Daoy (cell line): ENCODE results near the gene COX5B. TPM values are rescaled to one million over a fixed set of nuclear protein-coding genes. Genes with fewer than 3 reads are reported as not detected.
"Not testable (repeated sequence)": the region's sequence is repeated elsewhere in the genome, so short reads cannot be mapped to it uniquely, and the experiment has no call there.

Experiments
- DNase-seq: peaks from one replicate; pipeline ENCODE4 v3.0.0-alpha.2; 2015; ENCODE audit warnings: low read depth
- total RNA-seq: library from RNA; depleted of rRNA; stranded (reverse); fragments of >200 nt; shearing (Covaris generic); gene quantifications from 2 replicates; pipeline ENCODE4 v1.2.3, GENCODE V29; 2014

Gene COX5B
- total RNA-seq, 1 experiment from 2014 or later = 380 TPM

DNA sequence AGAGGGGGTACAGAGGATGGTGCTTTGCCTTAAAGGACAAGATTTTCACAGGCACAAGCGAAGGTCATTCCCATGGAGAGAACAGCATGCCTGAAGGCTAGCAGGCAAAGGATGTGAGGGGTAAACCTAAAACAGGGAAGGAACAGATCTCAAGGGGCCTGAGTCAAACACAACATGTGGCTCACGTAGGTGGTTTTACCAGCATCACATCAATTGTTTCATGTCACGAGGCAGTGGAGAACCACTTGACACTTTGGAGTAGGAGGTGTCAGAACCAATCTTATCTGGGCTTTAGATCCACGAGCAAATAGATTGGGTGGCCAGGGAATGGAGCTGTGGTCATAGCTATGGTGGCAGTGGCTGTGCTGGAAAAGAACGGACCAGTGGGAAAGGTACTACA lies 8.4 kb downstream of the COX5B start:
- no peak for DNase-seq

DNA sequence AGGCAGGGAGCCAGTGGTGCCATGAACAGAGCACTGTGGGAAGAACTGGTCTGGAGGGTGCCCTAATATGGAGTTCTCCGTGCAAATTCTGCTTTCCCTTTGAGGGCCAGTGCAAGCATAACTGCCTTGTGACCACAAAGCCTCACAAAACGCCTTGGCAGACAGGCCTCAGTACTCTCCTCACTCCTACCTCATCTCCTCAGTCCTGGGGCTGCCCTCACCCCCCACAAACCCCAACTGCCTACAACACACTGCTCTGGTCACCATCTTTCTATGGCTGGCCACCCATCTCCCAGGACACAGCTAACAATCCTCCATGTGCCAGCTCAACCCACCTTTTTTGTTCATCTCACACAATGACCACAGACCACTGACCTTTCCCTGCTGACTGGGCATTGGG lies 8.9 kb downstream of the COX5B start:
- no peak for DNase-seq

DNA sequence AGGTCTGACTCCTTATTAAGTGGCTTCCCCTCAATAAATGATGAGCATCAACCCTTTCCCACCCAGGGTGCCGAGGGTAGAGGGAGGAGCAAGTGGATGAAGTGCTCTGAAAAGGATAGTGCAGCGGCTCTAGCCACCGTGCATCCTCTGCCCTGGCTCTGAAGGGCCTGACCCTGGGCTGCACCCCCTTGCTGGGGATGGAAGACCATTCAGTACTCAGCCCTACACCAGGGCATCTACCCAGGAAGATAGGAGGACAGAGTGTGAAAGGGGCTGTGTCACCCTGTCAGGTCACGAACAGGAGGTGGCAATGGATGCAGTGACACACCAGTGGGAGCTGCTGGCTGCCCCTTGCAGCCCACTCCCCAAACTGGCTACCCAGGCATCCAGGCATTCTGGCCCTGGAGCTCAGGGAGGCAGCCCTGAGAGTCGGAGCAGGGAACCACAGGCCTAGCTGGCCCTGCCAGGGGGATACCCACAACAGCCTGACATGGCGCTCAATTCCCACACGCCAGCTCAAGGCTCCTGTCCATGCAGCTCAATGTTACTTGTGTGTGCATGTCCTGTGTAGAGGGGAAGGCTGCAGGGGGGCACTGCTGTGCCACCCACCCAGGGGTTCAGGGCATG lies 10.4 kb downstream of the COX5B start:
- DNase-seq = no peak

DNA sequence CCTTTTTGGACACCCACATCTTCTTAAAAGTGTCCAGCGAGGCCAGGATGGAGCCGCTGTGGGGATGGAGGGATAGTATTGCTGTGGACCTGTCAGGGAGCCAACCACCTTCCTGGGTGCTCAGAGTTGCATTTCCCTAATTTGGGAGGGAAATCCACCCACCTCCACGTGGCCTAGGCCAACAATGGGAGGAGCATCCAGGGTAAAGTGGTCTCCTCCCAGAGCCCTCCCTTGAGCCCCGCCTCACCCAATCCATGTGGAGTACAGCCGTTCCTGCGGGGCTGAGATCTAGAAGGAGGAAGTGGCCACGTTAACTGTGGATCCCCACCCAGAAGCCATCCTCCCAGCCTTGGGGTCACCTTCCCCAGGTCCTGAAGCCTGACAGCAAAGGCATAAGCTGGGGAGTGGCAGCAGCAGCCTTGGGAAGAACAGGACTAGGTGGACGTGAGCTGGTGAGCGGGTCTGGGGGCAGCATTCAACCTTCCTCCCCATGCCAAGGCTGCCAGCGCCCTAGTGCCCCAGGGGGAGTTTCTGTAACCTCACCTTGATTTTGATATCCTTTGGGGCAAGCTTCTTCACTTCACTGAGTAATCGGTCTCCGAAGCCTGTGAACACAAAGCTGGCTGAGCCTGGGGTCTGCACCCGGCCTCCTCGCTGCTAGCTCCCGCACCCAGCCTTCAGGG lies 11.2 kb downstream of the COX5B start:
- no peak for DNase-seq

DNA sequence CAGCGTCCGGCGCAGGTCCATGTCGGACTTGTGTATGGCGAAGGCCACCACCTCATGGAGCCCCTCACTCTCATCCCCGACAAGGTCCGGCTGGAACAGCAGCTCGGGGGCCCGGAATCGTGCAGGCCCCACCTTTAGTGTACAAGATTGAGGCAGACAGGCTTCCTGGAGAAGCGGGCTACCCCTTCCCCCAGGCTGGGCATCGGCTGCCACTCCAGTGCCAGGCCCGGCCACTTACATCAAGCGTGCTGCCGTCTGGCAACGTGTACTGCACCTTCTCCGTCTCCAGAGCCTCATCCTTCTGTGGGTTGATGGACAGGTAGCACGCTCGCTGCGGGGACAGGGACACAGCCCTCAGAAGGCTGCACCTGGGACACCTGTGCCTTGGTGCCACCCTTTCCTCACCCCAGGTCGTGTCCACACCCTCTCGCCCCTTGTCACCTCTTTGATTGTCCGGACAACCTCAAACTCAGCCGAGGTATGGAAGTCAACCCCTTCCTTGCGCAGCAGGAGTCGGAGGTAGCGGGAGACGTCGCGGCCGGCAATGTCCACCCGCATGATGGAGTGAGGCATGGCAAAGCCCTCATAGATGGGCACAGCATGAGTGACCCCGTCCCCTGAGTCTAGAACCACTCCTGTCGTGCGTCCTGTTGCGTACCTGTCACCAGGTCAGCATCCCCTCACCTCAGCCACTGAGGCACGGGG lies 12.3 kb downstream of the COX5B start:
- no peak for DNase-seq

DNA sequence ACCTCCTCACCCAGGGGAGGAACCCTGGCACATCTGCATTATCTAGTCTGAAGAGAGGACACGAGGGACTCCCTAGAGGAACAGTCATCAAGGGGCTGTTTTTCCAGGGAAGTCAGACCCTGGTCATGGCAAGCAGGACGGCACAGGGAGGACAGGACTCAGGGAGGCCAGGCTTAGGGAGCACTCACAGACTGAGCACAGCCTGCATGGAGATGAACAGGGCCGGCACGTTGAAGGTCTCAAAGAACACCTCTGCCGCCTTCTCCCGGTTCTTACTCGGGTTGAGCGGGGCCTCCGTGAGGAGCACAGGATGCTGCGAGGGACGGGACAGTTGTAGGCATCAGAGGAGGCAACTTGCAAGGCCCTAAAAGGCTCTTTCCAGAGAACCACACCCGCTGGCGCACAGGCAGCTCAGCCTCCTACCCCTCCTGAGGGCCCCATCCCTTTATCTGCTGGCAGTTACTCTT lies 12.9 kb downstream of the COX5B start:
- DNase-seq = no peak

DNA sequence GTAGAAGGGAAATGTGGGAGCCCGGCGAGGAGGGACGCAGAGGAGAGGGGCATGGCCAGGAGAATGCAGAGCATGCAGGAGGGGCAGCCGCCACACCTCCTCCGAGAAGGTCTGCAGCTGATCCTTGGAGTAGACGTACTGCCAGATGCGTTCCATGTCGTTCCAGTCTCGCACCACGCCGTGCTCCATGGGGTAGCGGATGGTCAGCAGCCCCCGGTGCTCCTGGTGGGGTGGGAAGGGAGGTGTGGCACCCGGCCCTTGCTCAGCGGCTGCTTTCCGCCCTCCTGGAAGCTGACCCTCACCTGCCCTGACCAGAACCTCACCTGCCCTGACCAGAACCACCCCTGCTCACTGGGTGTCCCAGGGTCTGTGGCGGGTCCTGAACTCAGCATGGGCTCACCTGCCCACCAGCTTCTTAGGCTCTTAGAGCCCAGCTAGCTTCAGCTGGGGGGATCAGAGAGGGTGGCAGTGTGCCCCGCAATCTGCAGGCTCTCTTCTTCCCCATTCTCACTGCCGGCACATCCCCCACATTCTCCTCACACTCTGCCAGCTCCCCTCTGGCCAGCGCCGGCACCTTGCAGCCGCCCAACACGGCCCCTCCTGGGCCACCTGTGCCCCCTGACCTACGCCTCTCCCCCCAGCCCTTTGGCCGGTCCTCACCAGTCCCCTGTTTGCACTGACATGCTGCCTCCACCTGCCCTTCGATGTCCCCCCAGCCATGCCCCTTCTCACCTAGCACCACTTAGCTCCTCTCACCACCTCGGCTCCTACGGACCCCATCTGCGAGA lies 13.6 kb downstream of the COX5B start:
- DNase-seq = no peak

DNA sequence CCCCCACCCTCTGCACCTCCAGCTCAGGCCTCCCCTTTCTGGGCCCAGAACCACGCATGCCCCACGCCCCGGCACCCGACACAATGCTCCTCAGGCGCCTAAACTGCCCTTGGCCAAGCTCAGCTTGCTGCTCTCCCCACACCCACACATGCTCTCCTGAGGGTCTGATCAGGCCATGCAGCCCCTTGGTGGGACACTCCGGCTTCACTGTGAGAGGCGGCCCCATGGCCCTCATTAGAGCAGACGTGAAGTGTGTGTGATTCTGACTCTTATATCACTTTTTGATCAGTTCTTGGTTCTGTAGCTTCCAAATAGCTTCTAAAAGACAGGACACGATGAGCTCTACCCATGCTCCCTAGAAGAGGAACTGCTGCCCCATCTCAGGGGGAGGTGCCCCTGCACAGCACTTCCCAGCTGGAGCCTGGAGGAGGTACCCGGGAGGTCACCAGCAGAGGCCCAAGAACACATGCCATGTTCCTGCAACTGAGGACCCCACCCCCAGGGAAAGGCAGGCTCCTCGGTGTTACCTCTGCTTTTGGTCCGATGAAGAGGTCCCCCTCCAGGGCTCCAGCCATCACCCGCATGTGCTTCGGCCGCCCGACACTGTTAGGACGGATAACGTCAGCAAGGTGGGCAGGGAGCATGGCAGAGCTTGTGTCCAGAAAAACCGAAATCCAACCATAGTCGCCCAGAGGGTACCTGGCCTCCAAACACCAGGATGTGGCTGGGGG lies 14.3 kb downstream of the COX5B start:
- DNase-seq = no peak

DNA sequence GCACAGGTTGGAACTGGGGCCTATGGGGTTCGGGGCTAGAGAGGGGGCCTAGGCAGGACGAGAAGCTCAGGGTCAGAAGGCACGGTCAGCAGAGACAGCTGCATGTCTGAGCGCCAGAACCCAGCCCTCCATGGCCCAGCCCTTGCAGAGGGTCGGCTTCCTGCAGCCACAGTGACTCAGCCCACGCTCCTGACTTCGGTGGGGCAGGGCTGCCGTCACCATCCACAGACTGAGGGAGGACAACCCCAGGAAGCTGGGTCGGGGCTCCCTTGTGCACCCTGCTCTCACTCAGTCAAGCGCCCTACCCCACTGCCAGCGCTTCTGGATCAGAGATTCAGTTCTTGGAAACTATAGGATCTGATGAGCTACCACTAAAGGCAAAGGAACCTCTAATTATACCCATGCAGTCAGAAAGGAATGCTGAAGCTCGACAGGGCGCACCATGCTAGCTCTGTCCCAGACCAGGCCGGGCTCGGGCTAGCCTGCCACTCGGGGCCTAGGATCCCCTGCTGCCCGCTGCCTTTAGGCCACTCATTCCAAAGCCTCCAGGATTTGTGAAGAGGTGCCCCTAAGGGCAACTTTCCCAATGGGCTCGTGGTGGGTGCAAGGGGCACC lies 15.0 kb downstream of the COX5B start:
- DNase-seq = no peak

DNA sequence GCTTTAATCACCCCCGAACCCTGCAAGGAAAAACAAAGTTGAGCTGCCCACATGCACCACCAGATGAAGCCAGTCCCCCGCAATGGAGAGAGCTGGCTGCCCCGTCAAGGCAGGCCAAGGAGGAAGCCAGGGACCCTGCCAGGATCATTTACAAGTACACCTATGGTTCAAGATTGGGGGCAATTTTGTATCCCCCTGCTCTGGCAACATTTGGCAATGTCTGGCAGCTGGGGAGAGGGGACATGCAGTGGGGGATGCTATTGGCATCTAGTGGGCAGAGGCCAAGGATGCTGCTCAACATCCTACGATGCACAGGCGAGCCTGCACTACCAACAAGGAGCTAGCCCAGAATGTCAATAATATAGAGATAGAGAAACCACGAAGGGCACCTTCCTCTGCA lies 16.1 kb downstream of the COX5B start:
- no peak for DNase-seq

DNA sequence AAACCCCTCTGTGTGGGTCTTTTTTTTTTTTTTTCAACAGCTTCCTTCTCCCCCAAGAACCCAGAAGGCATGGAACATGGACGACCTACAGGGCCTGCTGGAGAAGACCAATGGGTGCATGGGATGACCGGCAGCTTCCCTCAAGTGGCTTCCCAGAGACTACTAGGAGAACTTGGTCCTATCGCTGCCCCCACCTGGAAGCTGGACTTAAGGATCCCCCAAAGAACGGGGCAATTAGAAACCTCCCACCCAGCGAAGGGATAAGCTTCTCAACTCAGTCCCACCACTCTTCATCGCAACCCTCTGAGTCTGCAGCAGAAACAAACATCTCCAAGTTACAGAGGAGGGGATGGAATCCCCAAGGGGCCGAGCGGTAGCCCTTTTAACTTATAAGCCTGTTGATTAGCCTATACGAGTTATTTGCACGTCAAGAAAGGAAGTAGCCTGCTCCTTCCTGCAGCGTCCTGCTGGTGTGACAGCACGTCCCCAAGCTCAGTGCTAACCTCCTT lies 16.6 kb downstream of the COX5B start:
- DNase-seq = no peak

DNA sequence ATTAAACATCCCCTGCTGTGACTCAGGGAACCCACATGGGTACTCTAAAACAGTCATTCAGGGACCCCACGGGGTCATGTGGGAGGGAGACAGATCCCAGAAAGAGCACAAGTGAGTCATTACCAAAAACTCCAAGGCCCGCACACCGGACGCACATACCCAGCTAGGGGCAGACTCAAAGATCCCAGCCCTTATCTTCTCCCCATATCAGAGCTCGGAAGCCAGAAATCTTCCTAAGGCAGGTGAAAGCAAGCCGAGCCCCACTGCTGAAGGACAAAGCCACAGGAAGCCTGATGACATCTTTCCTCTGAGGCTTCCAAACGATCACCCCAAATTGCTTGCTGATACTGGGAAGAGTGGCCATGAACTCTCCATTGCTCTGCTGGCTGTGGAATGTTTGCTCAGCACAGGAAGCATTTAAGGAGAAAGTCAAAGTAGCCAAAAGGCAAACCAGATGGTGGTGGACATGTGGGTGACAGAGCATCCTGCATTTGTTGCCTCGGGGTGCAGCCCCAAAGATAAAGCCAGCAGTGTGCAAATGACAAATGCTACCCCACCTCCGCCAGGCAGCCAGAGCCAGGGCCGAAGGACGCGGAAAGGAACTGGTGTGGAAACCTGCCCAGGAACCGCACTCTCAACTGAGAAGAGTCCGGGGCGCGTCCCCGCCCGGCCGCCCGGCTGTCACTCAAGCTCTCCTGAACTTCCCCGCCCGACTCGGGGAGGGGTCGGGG lies 17.2 kb downstream of the COX5B start:
- peak; percentile 92 for DNase-seq

DNA sequence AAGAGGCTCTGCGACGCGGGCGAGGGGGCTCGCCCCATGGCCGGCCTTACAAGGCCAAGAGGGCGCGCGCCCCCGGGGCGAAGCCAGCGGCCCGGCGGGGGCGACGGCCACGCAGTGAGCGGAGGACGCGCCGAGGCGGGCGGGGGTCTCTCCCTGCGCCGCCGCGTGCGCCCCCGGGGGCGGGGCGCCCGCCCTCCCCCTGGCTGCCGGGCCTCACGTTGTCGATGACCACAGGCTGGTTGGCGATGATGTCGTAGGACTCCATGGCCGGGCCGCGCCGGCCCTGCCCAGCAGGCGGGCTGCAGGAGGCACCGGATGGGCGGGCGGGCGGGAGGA lies 17.7 kb downstream of the COX5B start:
- DNase-seq = no peak

DNA sequence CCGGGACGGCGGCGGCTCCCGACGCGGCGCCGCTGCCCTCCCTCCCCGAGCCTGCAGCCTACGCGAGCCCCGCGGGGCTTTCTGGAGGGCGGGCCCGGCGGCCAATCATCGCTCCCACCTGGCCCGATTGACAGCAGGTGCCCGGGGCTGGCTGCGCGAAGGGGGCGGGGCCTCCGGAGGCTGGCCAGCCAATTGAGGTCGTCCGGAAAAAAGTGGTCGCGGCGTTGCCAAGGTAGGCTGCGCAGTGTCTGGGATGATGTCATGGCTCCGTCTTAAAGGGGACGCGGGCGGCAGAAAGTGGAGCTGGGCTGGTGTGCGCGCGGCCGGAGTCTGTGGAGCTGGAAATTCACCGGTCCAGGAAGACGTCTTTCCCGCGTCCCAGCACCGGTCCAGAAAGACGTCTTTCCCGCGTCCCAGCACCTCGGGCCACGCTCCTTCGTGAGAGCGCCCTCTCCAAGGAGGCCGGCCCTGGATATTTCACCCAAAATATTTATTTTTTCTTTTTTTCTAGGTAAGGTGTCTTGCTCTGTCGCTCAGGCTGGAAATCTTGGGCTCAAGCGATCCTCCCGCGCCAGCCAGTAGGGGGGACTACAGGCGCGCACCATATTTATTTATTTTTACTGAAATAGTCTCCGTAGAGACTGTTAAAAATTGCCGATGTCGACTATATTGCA lies 18.2 kb downstream of the COX5B start, which contains the start of gene ACTR1B:
TSS of gene ACTR1B (minus strand) at position 83 of the 674 bp plus-strand sequence. CDS start 154 bp downstream, outside the sequence.
- peak; percentile 99 for DNase-seq

DNA sequence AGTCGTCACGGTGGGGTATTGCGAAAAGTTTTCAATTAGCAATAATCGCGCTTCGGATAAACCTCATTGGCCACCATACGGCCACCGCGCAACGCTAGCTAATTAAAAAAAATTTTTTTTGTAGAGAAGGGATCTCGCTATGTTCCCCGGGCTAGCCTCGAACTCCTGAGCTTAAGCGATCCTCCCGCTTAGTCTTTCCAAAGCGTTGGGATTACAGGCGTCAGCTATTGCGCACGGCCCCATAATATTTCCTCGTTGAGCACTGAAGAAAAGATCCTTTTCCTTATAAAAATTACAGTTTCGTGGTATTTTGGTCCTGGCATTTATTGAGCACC lies 18.7 kb downstream of the COX5B start:
- DNase-seq = peak; percentile 32

DNA sequence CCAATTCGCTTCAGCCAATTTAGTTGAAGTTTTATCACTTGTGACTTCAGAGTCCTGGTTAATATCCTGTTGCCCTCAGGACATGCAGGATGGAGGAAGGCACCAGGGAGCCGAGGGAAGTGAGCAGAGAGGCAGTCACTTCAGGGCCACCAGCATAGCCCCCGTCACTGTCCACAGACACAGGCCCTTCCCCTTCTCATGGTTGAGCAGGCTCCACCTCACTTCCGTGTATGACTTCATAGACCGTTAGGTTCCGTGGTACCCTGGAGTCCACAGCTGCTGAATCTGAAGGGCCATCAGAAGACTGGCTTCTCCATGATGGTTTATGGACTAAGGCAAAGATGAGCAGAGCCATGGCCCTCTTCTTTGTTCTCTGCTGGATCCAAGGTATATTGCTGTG lies 23.6 kb downstream of the COX5B start, which contains the start of gene C2orf92:
TSS of gene C2orf92 (plus strand) at position 266 of the 400 bp plus-strand sequence. CDS start at position 342, 76 bp downstream.
- no peak for DNase-seq

DNA sequence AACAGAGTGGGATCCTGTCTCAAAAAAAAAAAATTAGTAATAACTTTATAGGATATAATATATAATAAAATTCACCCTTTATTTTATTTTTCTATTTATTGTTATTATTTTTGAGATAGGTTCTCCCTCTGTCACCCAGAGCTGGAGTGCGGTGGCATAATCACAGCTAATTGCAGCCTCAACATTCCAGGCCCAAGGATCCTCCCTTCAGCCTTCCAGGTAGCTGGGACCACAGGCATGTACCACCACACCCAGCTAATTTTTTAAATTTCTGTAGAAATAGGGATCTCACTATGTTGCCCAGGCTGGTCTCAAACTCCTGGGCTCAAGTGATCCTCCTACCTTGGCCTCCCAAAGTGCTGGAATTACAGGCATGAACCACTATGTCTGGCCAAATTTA lies 24.6 kb downstream of the COX5B start:
- DNase-seq = no peak

DNA sequence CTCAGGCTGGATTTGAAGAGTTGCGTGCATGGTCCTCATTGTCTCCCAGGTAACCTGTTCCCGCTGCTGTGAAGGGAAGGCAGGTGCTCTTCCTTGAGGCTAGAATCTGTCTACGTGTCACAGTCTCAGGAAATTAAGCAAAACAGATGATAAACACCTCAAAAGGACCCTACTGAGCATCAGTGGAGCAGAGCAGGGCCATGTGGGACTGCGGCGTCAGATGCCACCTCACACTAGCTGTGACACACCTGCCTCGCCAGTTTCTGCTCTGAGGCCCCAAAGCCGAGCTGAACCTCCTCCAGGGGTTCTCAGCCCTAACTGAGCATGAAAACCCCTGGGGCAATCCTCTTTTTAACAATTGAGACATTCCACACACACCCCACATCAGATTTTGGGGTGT lies 25.7 kb downstream of the COX5B start:
- DNase-seq = no peak

DNA sequence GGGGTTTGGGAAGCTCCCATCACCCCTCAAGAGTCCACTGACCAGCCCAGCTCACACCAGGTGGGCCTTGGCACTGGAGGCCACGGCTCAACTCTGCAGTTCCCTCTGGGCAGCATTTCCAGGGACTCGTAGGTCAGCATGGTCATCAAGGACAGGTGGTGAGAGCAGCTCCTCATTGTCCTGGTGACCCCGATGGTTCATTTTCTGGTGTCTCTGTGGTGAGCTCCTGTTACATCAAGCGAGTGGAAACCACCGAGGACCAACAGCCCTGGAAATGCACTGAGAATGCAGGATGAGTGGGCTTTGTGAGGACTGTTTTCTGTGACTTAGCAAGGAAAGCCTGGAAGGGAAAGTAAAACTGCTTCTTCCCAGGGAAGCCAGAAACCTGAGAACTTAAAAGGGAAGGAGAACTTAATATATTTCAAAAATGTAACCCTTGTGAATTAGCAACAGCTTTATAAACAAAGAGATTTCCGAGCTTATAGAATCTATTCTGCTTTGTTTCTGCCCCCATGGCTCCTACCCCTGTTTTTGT lies 26.8 kb downstream of the COX5B start:
- DNase-seq = not testable (repeated sequence)
